Mucosa of rectum (tissue), 2 donors: Measurements from ENCODE around the gene COQ10B.

Source experiments
- H3K27ac ChIP-seq, 2 donors: one replicate each; pipeline ENCODE4 v1.7.0; 2013; ENCODE audit warnings: inconsistent platforms in 2 of 2, low read depth in 2 of 2, low read length in 2 of 2
- H3K27me3 ChIP-seq, 2 donors: one replicate each; pipeline ENCODE4 v1.7.0; 2013; ENCODE audit warnings: low read length in 2 of 2; ENCODE audit not compliant: control insufficient read depth in 2 of 2, insufficient read depth in 2 of 2
- H3K36me3 ChIP-seq, 2 donors: one replicate each; pipeline ENCODE4 v1.7.0; 2013; ENCODE audit warnings: low read length in 2 of 2; ENCODE audit not compliant: control insufficient read depth in 2 of 2, insufficient read depth in 2 of 2
- H3K4me1 ChIP-seq, 2 donors: one replicate each; pipeline ENCODE4 v1.7.0; 2013; ENCODE audit warnings: low read length in 2 of 2, mild to moderate bottlenecking in 1 of 2; ENCODE audit not compliant: control insufficient read depth in 2 of 2, insufficient read depth in 2 of 2
- H3K4me3 ChIP-seq, 2 donors: one replicate each; pipeline ENCODE4 v1.7.0; 2013; ENCODE audit warnings: low read length in 2 of 2
- H3K9ac ChIP-seq, 2 donors: one replicate each; pipeline ENCODE4 v1.7.0; 2013; ENCODE audit warnings: low read length in 2 of 2, low read depth in 1 of 2, mild to moderate bottlenecking in 1 of 2
- H3K9me3 ChIP-seq, 2 donors: one replicate each; pipeline ENCODE4 v1.7.0; 2013; ENCODE audit warnings: low read length in 2 of 2; ENCODE audit not compliant: control insufficient read depth in 2 of 2
- donor health status: healthy.
- donor health status: Normal muscosa, but diverticular disease.

COQ10B gene

DNA sequence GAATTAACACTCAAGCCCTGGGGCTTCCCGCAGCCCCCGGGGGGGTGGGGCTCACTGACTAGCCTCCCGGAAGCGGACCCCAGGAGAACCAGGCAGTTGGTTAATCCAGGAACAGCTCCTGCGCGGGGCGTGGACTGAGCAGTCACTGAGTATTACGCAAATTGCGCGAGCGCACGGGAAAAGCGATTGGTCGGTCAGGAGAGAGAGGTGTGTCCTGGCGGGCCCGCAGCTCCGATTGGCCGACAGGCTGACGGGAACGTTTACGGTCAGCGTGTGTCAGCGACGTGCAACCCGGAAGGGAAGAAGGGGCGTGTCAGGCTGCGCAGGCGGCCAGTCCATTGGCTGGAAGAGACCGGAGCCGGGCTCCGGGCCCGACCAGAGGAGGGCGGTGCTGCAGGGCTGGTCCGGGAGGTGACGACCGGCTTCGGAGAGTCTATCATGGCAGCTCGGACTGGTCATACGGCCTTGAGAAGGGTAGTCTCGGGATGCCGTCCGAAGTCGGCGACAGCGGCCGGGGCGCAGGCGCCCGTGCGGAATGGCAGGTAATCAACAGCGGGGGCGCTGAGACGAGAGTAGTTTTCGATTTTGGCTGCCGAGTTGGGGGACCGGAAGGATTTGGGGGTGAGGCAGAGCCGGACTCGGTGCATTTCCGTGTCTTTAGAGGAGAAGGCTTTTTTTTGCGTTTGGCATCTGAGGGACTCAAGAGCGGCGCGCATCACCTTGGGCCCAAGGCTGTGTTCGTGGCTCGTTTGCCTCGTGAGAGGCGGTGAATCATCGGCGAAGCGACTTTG lies at the start of gene COQ10B:
TSS of gene COQ10B (plus strand) at position 430 of the 791 bp plus-strand sequence. CDS start at position 439, 9 bp downstream.
- Histone ChIP-seq H3K4me1 (peaks cover 11 to 13% of the 10 kb centered on the region in 2 donors), H3K9ac (peak within 1 kb of the TSS; percentile 100), H3K27me3 (no peaks in the 10 kb centered on the region), H3K9me3 (no peaks in the 10 kb centered on the region), H3K27ac (peak within 1 kb of the TSS; percentile 100), H3K36me3 (no peaks in the 10 kb centered on the region), H3K4me3 (peak within 1 kb of the TSS; percentile 94 to 98)

GRCh38 chr2:197405582-197405981 lies 47.8 kb upstream of the COQ10B start:
- Histone ChIP-seq H3K36me3 (peaks cover 85 to 92% of the 10 kb centered on the region in 2 donors), H3K4me3 (no peak overlapping the region), H3K4me1 (no peaks in the 10 kb centered on the region), H3K9ac (no peak overlapping the region), H3K27me3 (no peaks in the 10 kb centered on the region), H3K27ac (no peak overlapping the region), H3K9me3 (no peaks in the 10 kb centered on the region)

GRCh38 chr2:197414039-197414438 lies 39.3 kb upstream of the COQ10B start:
- Histone ChIP-seq H3K4me1 (no peaks in the 10 kb centered on the region), H3K9me3 (no peaks in the 10 kb centered on the region), H3K27ac (no peak overlapping the region), H3K9ac (no peak overlapping the region), H3K36me3 (peaks cover 59 to 71% of the 10 kb centered on the region in 2 donors), H3K27me3 (no peaks in the 10 kb centered on the region), H3K4me3 (no peak overlapping the region)

- H3K9me3 ChIP-seq = no peaks in the 10 kb centered on the region
- no peaks in the 10 kb centered on the region for H3K27me3 ChIP-seq
- H3K4me1 ChIP-seq = no peaks in the 10 kb centered on the region
- H3K36me3 ChIP-seq = peaks cover 58 to 71% of the 10 kb centered on the region in 2 donors
- H3K4me3 ChIP-seq = no peak overlapping the region
- H3K27ac ChIP-seq = no peak overlapping the region
- no peak overlapping the region for H3K9ac ChIP-seq
These were observed 38.8 kb upstream of the COQ10B start for GRCh38 chr2:197414515-197414914.

GRCh38 chr2:197416268-197416667 lies 37.1 kb upstream of the COQ10B start:
- Histone ChIP-seq H3K9me3 (no peaks in the 10 kb centered on the region), H3K36me3 (peaks cover 62 to 73% of the 10 kb centered on the region in 2 donors), H3K4me3 (no peak overlapping the region), H3K4me1 (no peaks in the 10 kb centered on the region), H3K27ac (no peak overlapping the region), H3K27me3 (no peaks in the 10 kb centered on the region), H3K9ac (no peak overlapping the region)

DNA sequence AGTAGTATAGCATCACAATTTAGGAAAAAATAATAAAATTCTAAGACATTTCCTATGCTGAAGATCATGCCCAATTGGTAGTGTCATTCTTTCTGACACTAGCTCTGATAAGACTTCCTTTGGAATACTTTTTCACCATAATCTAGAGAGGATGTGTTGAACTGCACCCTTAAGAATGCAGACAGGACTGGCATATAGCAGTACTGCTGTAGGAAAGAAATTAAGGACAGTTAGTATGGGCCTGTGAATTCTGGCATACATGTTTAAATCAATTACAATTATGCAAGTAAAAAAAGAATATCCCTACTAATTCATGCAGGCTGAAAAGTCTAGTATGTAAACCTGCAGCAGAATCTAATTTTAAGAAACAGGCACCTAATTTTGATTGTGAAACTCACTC lies 33.9 kb upstream of the COQ10B start:
- no peaks in the 10 kb centered on the region for H3K9me3 ChIP-seq
- H3K9ac ChIP-seq = no peak overlapping the region
- no peaks in the 10 kb centered on the region for H3K27me3 ChIP-seq
- H3K4me3 ChIP-seq = no peak overlapping the region
- H3K27ac ChIP-seq = no peak overlapping the region
- H3K36me3 ChIP-seq = peaks cover 49 to 60% of the 10 kb centered on the region in 2 donors
- H3K4me1 ChIP-seq = no peaks in the 10 kb centered on the region

DNA sequence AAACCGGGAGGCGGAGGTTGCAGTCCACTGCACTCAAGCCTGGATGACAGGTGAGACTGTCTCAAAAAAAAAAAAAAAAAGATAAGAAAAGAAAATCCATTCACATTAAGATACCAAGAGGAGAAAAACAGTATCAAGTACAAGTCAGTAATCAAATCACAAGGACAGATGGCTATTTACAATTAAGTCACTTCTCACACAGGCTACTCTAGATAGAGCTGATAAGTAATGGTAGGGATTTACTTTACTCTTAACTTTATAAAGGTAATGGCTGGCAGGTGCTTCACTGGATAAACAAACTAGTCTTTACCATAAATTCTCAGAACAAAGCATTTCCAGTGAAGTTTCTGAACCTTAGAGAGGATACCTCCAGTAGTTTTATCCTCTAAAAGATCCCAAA lies 30.0 kb upstream of the COQ10B start:
- Histone ChIP-seq H3K27ac (no peak overlapping the region), H3K4me3 (no peak overlapping the region), H3K27me3 (no peaks in the 10 kb centered on the region), H3K9ac (no peak overlapping the region), H3K4me1 (peaks cover 5 to 11% of the 10 kb centered on the region in 2 donors), H3K9me3 (no peaks in the 10 kb centered on the region), H3K36me3 (peaks cover 25 to 29% of the 10 kb centered on the region in 2 donors)

- Histone ChIP-seq H3K4me3 (no peak overlapping the region), H3K36me3 (peaks cover 7 to 11% of the 10 kb centered on the region in 2 donors), H3K9ac (no peak overlapping the region), H3K4me1 (peaks cover 9 to 12% of the 10 kb centered on the region in 2 donors), H3K9me3 (no peaks in the 10 kb centered on the region), H3K27ac (no peak overlapping the region), H3K27me3 (no peaks in the 10 kb centered on the region)
These were observed 27.8 kb upstream of the COQ10B start for GRCh38 chr2:197425550-197425949.

DNA sequence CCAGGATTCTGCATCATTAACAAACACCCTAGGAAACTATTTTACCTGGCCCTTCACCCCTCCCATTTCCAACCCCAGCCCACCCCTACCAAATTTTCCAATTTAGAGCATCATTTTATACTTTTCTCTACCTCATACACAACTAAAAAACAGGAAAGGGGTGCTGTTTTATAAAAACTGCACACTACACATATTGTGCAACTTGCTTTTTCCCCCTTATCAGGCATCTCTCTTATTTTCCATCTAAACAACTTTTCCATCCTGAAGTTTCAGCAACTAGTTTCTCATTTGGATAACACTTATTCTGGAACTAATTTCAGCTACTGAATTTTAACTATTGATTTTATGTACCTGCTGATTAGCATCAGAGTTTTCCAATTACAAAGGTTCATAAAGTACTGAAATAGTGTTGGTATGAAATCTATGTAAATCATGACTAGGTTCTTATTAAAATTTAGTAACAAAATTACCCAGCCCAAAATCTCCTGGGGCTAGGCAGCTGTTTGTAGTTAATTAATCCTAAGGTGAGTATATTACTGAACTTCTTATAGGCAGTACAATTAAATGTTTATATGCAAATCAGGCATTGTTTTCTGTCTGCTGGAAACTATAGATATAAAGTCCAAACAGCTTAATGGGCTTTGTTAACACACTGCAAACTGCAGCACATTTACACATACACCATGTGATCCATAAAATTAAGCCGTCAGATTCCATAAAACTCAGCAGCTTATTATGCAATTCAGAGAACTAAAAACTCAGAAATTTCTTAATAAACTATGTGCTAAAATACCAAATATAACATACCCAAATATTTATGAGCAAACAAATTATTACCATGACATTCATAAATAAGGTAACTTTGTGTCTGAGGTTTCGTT lies 26.4 kb upstream of the COQ10B start:
- H3K36me3 ChIP-seq = peaks cover 2 to 6% of the 10 kb centered on the region in 2 donors
- H3K27me3 ChIP-seq = no peaks in the 10 kb centered on the region
- peaks cover 11 to 12% of the 10 kb centered on the region in 2 donors for H3K4me1 ChIP-seq
- no peak overlapping the region for H3K4me3 ChIP-seq
- no peaks in the 10 kb centered on the region for H3K9me3 ChIP-seq
- H3K27ac ChIP-seq = no peak overlapping the region
- H3K9ac ChIP-seq = no peak overlapping the region

DNA sequence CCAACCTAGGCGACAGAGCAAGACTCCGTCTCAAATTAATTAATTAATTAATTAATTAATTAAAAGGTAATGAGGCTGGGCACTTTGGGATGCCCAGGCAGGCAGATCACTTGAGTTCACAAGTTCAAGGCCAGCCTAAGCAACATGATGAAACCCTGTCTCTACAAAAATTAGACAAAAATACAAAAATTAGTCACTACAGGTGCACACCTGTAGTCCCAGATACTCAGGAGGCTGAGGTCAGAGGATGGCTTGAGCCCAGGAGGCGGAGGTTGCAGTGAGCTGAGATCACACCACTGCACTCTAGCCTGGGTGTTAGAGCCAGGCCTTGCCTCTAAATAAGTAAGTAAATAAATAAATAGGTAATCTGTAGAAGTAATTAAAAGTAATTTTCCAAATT lies 25.4 kb upstream of the COQ10B start:
- Histone ChIP-seq H3K9me3 (no peaks in the 10 kb centered on the region), H3K9ac (no peak overlapping the region), H3K36me3 (peaks cover 2 to 6% of the 10 kb centered on the region in 2 donors), H3K4me3 (no peak overlapping the region), H3K4me1 (peaks cover 16 to 20% of the 10 kb centered on the region in 2 donors), H3K27me3 (no peaks in the 10 kb centered on the region), H3K27ac (no peak overlapping the region)
